Breast epithelium (tissue), 3 donors: ENCODE data around the gene ADPGK.

Experiments
- POLR2AphosphoS5 ChIP-seq, 3 donors: sonication (generic); formaldehyde crosslinking; IDR thresholded peaks; one replicate each; pipeline ENCODE4 v1.6.1; 2017; ENCODE audit warnings: antibody characterized with exemption in 3 of 3
- TF ChIP-seq, protein P1 (sequence below), 3 donors: fragments of 450-650 bp; IDR thresholded peaks; one replicate each; pipeline ENCODE4 v1.5.1; 2016 to 2017; ENCODE audit warnings: antibody characterized with exemption in 3 of 3, mild to moderate bottlenecking in 3 of 3, moderate library complexity in 3 of 3

DNA sequence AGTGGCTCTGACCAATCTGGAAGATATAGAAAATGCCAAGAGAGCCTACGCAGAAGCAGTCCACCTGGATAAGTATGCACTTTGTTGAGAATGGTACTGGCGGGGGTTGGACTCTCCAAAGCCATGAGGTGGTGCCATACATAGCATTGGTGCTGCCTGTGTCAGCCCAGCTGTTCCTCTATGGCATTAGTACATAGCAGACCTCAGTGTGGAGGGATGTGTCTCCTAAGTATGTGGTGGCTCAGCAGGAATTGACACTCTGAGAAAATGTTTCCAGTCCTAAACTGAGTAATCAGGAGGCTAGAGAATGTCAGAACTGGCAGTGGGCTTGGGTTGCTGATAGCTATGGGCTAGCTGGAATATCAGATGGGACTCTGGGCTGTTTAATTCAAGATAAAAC is 48.4 kb downstream of the ADPGK start:
- TF ChIP-seq, protein P1, sequence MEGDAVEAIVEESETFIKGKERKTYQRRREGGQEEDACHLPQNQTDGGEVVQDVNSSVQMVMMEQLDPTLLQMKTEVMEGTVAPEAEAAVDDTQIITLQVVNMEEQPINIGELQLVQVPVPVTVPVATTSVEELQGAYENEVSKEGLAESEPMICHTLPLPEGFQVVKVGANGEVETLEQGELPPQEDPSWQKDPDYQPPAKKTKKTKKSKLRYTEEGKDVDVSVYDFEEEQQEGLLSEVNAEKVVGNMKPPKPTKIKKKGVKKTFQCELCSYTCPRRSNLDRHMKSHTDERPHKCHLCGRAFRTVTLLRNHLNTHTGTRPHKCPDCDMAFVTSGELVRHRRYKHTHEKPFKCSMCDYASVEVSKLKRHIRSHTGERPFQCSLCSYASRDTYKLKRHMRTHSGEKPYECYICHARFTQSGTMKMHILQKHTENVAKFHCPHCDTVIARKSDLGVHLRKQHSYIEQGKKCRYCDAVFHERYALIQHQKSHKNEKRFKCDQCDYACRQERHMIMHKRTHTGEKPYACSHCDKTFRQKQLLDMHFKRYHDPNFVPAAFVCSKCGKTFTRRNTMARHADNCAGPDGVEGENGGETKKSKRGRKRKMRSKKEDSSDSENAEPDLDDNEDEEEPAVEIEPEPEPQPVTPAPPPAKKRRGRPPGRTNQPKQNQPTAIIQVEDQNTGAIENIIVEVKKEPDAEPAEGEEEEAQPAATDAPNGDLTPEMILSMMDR (IDR thresholded peaks at IDR 0.05) = no peak
- no peak for TF ChIP-seq POLR2AphosphoS5 (IDR thresholded peaks at IDR 0.05)
